GM12892 (cell line): ENCODE data around the gene TULP4.

Experiments
- POLR2A ChIP-seq: IDR thresholded peaks from 2 replicates; pipeline ENCODE4 v1.6.1; 2011; ENCODE audit warnings: low read depth, low read length, control low read depth
- POLR2AphosphoS5 ChIP-seq: IDR thresholded peaks from 2 replicates; pipeline ENCODE4 v1.6.1; 2011; ENCODE audit warnings: low read depth, low read length, control low read depth

DNA sequence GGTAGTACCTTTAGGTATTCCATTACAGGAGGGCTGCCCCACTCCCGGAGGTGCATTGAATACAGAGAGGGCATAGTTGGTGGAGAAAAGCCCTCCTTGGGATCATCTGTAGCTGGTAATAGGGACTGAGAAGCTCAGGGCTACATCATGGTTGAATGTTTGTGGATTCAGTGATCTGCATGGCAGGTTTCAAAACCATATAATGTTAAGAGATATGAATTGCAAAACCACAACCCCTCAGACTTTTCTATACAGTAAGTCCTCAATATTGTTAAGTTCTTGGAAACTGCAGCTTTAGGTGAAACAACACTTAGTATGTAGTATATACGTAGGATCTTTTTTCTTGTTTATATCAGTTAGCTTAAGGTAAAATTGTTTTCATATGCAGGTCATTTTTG lies 11.3 kb downstream of the TULP4 start:
- TF ChIP-seq POLR2A (no peak), POLR2AphosphoS5 (no peak)
